GM18519 (cell line): ENCODE data around the gene MEN1.
"Not testable (repeated sequence)": the region's sequence is repeated elsewhere in the genome, so short reads cannot be mapped to it uniquely, and the experiment has no call there.

Experiments used
- ATAC-seq: cut with Tn5 transposase; IDR thresholded peaks from one replicate; pipeline ENCODE4 v1.9.1; 2021; ENCODE audit warnings: mild to moderate bottlenecking, moderate library complexity; ENCODE audit not compliant: unreplicated experiment, low FRiP score

MEN1 gene

GRCh38 chr11:64846998-64847666, 36.8 kb upstream of the MEN1 start:
- ATAC-seq = no peak

DNA sequence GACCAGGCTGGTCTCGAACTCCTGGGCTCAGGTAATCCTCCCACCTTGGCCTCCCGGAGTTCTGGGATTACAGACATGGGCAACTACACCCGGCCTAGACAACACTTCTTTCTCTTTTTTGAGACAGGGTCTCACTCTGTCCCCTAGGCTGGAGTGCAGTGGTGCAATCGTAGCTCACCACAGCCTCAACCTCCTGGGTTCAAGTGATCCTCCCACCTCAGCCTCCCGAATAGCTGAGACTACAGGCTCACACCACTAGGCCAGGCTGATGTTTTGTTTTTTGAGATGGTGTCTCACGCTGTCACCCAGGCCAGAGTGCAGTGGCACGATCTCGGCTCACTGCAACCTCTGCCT, 35.4 kb upstream of the MEN1 start:
- ATAC-seq = not testable (repeated sequence)

- ATAC-seq = no peak
Observed at GRCh38 chr11:64845129-64845775, 34.9 kb upstream of the MEN1 start.

GRCh38 chr11:64844330-64845128, 34.2 kb upstream of the MEN1 start, which contains the start of gene CDC42BPG:
Gene CDC42BPG (minus strand): TSS chr11:64844653. CDS start chr11:64844569, 84 bp downstream.
- no peak for ATAC-seq

DNA sequence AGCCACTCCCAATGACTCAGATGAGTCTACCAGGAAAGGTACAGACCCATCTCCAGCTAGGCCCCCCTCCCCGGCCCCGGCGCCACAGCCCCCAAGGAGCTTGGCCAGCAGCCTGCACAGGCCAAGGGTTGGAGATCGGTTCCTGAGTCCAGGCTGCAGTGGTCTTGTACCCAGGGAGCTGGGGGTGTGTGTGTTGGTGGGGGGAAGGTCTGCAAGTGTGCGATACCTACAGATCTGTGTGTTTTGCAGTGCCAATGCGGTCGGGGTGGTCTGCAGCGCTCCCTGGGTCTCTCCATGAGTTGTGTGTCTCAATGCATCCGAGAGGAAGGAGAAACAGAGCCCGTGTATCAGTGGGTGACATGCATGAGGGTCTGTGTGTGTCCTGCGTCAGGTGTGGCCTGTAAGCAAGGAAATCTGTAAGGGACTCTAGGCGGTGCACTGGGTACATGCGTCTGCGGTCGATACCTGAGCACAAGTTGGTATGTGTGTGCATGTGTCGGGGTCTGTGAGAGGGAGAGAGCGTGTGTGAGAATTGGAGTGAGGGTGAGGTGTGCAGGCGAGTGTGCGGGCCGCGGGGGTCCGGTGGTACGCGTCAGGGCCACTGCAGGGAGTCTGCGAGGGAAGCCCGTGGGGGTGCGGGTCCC, 33.5 kb upstream of the MEN1 start:
- ATAC-seq = no peak

DNA sequence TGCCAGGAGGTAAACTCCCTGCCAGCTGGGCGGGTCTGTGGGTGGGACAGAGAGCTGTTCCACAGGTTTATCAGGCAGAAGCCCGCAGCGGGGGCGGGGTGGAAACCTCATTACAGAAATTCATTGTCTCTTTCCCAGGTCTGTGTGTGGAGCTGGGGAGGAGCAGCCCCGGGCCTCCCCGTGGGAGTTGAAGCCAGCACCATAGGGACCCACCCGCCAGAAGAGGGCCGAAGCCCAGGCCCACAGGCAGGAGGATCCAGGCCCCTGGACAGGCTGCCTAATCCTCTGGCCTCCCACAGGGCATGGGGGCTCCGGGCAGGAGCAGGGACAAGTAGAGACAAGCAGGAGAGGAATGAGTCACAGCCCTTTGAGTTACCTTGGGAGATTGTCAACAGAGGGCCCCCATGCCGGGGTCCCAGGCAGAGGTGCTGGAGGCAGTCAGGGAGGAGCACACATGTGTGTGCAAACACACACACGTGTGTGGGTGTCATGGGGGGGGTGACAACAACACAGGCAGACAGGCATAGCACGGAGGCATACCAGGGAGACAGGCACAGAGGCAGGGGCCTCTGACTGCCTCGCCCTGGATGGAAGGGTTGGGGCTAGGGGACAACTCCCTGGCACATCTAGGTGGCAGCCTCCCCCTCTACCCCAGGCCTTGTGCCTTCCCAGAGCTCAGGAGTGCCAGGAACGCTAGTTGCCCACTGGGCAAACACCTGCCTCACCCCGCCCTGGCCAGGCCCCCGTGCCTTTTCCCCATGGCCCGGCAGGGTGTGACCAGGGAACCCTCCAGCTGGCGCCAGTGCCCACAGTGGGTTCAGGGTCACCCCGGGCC, 32.7 kb upstream of the MEN1 start:
- ATAC-seq = no peak

- no peak for ATAC-seq
Observed at GRCh38 chr11:64842366-64842759, 32.0 kb upstream of the MEN1 start.

GRCh38 chr11:64841592-64842365, 31.4 kb upstream of the MEN1 start:
- ATAC-seq = no peak

DNA sequence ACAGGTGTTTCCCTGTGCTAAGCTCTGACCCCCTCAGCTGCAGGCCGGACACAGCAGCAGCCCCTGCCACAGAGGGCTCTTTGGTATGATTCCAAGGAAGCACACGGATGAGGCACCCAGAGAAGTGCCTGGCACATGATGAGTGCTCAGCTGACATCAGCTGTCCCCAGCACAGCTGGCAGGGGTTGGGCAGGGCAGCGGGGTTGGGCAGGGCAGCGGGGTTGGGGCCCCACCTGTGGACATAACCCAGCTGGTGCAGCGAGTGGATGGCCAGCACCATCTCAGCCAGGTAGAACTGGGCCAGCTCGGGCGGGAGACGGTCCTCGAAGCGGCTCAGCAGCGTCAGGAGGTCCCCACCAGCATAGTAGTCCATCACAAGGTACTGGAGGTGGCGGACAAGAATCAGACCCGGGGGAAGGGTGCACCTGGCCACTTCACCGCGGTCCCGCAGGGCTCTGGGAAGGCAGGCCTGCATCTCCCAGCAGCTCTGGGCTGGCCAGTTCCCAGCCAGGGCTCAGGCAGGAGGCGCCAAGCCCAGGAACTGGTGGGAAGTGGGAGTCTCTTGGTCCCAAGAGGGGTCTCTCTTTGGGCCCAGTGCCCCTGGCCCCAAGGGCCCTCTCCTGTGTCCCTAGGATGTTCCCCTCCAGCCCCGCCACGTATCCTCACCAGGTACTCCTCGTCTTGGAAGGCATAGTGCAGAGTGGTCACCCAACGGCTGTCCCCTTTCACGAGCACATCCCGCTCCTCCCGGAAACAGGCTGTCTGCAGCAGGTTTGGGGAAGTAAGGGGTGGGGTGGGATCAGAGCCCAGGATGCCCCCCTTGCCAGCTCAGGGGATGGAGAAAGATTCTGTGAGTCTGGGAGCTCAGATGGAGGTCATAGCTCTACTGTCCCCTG, 29.8 kb upstream of the MEN1 start:
- no peak for ATAC-seq

- no peak for ATAC-seq
Observed at GRCh38 chr11:64839335-64839734, 29.0 kb upstream of the MEN1 start.

DNA sequence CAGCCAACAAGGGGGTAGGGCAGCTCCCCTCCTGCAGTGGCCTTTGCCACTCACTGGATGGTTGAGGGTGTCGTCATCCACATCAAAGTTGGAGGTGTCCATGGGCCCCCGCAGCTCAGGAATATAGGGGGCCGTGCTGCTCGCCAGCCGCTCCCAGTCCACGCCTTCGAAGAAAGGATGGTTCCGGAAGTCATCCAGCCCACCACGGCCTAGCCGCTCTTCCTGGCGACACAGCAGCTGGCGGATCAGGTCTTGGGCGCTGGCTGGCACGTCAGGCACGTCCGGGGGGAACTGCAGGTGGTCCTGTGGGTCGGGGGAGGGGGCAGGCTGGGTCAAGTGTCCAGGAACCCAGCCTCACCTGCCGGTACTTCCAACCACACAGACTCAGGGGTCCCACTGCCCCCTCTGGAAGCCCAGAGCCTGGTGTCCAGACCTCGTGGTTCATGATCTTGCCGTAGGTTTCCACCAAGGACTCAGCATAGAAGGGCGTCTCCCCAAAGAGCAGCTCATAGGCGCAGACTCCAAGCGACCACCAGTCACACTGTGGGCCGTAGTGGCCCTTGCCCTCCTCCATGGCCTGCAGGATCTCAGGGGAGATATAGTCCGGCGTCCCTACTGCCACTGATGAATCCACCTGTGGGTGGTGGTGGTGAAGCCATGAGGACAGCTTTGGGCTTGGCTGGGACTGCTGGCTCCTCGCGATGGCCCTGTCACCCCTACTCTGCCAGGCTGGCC, 28.4 kb upstream of the MEN1 start:
- ATAC-seq = no peak

- ATAC-seq = no peak
Observed at GRCh38 chr11:64837887-64838351, 27.6 kb upstream of the MEN1 start.

GRCh38 chr11:64836448-64837072, 26.2 kb upstream of the MEN1 start:
- ATAC-seq = no peak

GRCh38 chr11:64835616-64836447, 25.5 kb upstream of the MEN1 start:
- ATAC-seq = no peak

GRCh38 chr11:64834723-64835615, 24.6 kb upstream of the MEN1 start:
- ATAC-seq = no peak
